ENCODE data around the gene CLDN9.
"Not testable (repeated sequence)": the region's sequence is repeated elsewhere in the genome, so short reads cannot be mapped to it uniquely, and the experiment has no call there.

The CLDN9 gene

GRCh38 chr16:3051494-3051893 is 38.8 kb downstream of the CLDN9 start:
- DNase-seq (ENCODE audit: insufficient read length, low spot score): no peak
- FAIRE-seq: no peak

GRCh38 chr16:3052571-3053329 is 40.0 kb downstream of the CLDN9 start:
- not testable (repeated sequence) for DNase-seq (ENCODE audit: insufficient read length, low spot score); FAIRE-seq

- peak; percentile 86 for FAIRE-seq
Observed at GRCh38 chr16:3053330-3053710, 40.6 kb downstream of the CLDN9 start.

GRCh38 chr16:3054965-3055733 is 42.4 kb downstream of the CLDN9 start:
- FAIRE-seq: peak; percentile 68
- DNase-seq (ENCODE audit: insufficient read length, low spot score): no peak

More at GRCh38 chr16:3053330-3053710, 40.6 kb downstream of the CLDN9 start:
- DNase-seq (ENCODE audit: insufficient read length, low spot score): not testable (repeated sequence)

- DNase-seq (ENCODE audit: insufficient read length, low spot score): not testable (repeated sequence)
- peak; percentile 11 for FAIRE-seq
Observed at GRCh38 chr16:3055734-3056115, 43.0 kb downstream of the CLDN9 start.

GRCh38 chr16:3056336-3057180 is 43.8 kb downstream of the CLDN9 start:
- FAIRE-seq (no peak), DNase-seq (ENCODE audit: insufficient read length, low spot score) (no peak)

- DNase-seq (ENCODE audit: insufficient read length, low spot score): no peak
- no peak for FAIRE-seq
Observed at GRCh38 chr16:3057181-3058138, 44.7 kb downstream of the CLDN9 start.

GRCh38 chr16:3058139-3059030 is 45.7 kb downstream of the CLDN9 start:
- DNase-seq (ENCODE audit: insufficient read length, low spot score) (peak; percentile 62), FAIRE-seq (peak; percentile 52)

GRCh38 chr16:3059041-3059722 is 46.5 kb downstream of the CLDN9 start:
- DNase-seq (ENCODE audit: insufficient read length, low spot score): peak; percentile 92
- FAIRE-seq: peak; percentile 11

GRCh38 chr16:3059723-3060242 is 47.1 kb downstream of the CLDN9 start:
- DNase-seq (ENCODE audit: insufficient read length, low spot score): no peak
- FAIRE-seq: no peak

GRCh38 chr16:3060339-3061127 is 47.8 kb downstream of the CLDN9 start:
- no peak for FAIRE-seq
- no peak for DNase-seq (ENCODE audit: insufficient read length, low spot score)

- DNase-seq (ENCODE audit: insufficient read length, low spot score) (no peak), FAIRE-seq (no peak)
Observed at GRCh38 chr16:3062553-3062952, 49.8 kb downstream of the CLDN9 start.

GRCh38 chr16:3063625-3064386 is 51.1 kb downstream of the CLDN9 start:
- DNase-seq (ENCODE audit: insufficient read length, low spot score) (no peak), FAIRE-seq (no peak)
